ENCODE measurements around the gene SLC39A7. TPM values are rescaled to one million over a fixed set of nuclear protein-coding genes. Genes with fewer than 3 reads are reported as not detected.

SLC39A7 gene
- total RNA-seq, 1 experiment from 2014 or later = 128 TPM

DNA sequence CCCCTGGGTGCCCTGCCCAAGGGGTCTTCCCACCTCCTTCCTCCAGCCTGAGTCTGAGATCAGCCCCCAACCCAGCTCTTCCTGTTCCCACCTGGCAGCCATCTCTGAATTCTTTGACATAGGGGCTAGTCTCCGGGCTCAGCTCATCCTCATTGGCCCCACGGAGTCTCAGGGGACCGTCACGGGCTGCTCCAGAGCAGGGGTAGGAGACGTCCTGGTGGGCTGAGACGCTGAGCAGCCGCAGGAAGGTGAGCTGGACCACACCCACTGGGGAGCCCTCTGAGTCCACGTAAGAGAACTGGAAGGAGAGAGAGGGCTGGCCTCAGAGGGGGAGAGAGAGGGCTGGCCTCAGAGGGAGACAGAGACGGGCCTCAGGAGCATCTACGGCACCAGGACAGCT, 36.5 kb upstream of the SLC39A7 start:
- no peak overlapping the region for H3K27ac ChIP-seq (ENCODE audit: low read length)
- DNase-seq (no peak), ATAC-seq (no peak)
- H3K4me2 ChIP-seq (ENCODE audit: low read length) = no peak overlapping the region
- CTCF ChIA-PET = no interaction called here
- no TSS peak for BruUV-seq (replicated peaks)
- H3K79me2 ChIP-seq (ENCODE audit: low read length) = no peaks in the 10 kb centered on the region
- no peaks in the 10 kb centered on the region for H3K9me3 ChIP-seq (ENCODE audit: low read length)
- H3K9ac ChIP-seq (ENCODE audit: low read length) = no peak overlapping the region
- POLR2A ChIA-PET (ENCODE audit: unreplicated experiment) = no interaction called here
- H3K27me3 ChIP-seq (ENCODE audit: low read length) = no peaks in the 10 kb centered on the region
- H3K4me1 ChIP-seq (ENCODE audit: insufficient read depth, low read length) = peaks cover 18% of the 10 kb centered on the region
- intact Hi-C loops (cut with micrococcal nuclease) = loop anchor here (5.0 kb wide), 1 partner anchor 33 kb away; no protein-coding TSS in a partner anchor
- no peaks in the 10 kb centered on the region for H3F3A ChIP-seq (ENCODE audit: low read length, unreplicated experiment)
- no peaks in the 10 kb centered on the region for H3K9me2 ChIP-seq (replicated peaks; ENCODE audit: low read length)
- no peaks in the 10 kb centered on the region for H4K20me1 ChIP-seq (ENCODE audit: low read length)
- no peak overlapping the region for H2AFZ ChIP-seq (ENCODE audit: low read length)
- H3K4me3 ChIP-seq (ENCODE audit: low read length) = no peak overlapping the region
- TF ChIP-seq EZH2phosphoT487 (IDR thresholded peaks at IDR 0.05; ENCODE audit: borderline replicate concordance, low read length) = no peak
- TF ChIP-seq, protein P1, sequence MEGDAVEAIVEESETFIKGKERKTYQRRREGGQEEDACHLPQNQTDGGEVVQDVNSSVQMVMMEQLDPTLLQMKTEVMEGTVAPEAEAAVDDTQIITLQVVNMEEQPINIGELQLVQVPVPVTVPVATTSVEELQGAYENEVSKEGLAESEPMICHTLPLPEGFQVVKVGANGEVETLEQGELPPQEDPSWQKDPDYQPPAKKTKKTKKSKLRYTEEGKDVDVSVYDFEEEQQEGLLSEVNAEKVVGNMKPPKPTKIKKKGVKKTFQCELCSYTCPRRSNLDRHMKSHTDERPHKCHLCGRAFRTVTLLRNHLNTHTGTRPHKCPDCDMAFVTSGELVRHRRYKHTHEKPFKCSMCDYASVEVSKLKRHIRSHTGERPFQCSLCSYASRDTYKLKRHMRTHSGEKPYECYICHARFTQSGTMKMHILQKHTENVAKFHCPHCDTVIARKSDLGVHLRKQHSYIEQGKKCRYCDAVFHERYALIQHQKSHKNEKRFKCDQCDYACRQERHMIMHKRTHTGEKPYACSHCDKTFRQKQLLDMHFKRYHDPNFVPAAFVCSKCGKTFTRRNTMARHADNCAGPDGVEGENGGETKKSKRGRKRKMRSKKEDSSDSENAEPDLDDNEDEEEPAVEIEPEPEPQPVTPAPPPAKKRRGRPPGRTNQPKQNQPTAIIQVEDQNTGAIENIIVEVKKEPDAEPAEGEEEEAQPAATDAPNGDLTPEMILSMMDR (conservative IDR thresholded peaks at IDR 0.05; ENCODE audit: low read depth, low read length) = no peak
- TF ChIP-seq EZH2 (IDR thresholded peaks at IDR 0.05; ENCODE audit: low read length, unreplicated experiment) = no peak
- H3K36me3 ChIP-seq (ENCODE audit: low read depth, low read length) = no peaks in the 10 kb centered on the region

DNA sequence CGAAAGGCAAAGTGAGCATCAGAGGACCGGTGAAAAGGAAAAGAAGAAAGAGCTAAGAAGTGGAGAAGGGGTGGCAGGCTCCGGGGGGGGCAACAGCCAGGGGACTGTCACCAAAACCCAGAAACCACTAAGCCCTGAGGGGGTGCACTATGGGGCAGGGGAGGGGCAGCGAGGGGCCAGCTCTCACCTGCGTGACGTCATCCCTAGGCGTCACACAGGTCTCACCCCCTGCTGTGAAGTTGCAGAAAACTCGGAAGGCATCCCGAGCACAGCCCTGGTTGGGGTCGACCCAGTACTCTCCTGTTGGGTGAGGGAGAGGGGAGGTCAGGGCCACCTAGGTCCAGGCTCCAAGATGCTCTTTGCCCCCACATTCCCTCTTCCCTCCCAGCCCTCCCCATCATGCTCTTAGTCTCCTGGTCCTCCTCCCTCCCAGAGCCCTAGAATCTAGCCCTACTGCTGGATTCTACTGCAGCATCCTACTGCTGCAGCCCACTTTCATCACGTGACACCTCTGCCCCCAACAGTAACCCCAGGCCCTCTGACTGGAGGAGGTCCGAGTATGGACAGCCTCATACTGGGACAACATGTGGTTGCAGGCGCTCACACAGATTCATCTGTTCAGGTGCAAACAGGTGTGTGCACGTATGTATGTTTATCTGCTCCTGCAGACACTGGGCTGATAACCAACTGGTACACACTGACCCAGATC, 35.8 kb upstream of the SLC39A7 start:
- intact Hi-C loops (cut with micrococcal nuclease) = loop anchor here (5.0 kb wide), 1 partner anchor 32 kb away; no protein-coding TSS in a partner anchor
- ChIA-PET CTCF (no interaction called here), POLR2A (ENCODE audit: unreplicated experiment) (no interaction called here)
- Histone ChIP-seq H3F3A (ENCODE audit: low read length, unreplicated experiment) (no peaks in the 10 kb centered on the region), H3K9me3 (ENCODE audit: low read length) (no peaks in the 10 kb centered on the region), H3K9ac (ENCODE audit: low read length) (no peak overlapping the region), H2AFZ (ENCODE audit: low read length) (no peak overlapping the region), H3K4me3 (ENCODE audit: low read length) (no peak overlapping the region), H3K4me2 (ENCODE audit: low read length) (no peak overlapping the region), H3K9me2 (replicated peaks; ENCODE audit: low read length) (no peaks in the 10 kb centered on the region), H3K36me3 (ENCODE audit: low read depth, low read length) (no peaks in the 10 kb centered on the region), H3K27me3 (ENCODE audit: low read length) (no peaks in the 10 kb centered on the region), H3K79me2 (ENCODE audit: low read length) (no peaks in the 10 kb centered on the region), H3K27ac (ENCODE audit: low read length) (no peak overlapping the region), H3K4me1 (ENCODE audit: insufficient read depth, low read length) (peaks cover 18% of the 10 kb centered on the region), H4K20me1 (ENCODE audit: low read length) (no peaks in the 10 kb centered on the region)
- TF ChIP-seq EZH2phosphoT487 (IDR thresholded peaks at IDR 0.05; ENCODE audit: borderline replicate concordance, low read length) = no peak
- TF ChIP-seq, protein P1 (conservative IDR thresholded peaks at IDR 0.05; ENCODE audit: low read depth, low read length) = no peak
- no peak for TF ChIP-seq EZH2 (IDR thresholded peaks at IDR 0.05; ENCODE audit: low read length, unreplicated experiment)
- ATAC-seq (no peak), DNase-seq (no peak)
- BruUV-seq (replicated peaks) = no TSS peak

DNA sequence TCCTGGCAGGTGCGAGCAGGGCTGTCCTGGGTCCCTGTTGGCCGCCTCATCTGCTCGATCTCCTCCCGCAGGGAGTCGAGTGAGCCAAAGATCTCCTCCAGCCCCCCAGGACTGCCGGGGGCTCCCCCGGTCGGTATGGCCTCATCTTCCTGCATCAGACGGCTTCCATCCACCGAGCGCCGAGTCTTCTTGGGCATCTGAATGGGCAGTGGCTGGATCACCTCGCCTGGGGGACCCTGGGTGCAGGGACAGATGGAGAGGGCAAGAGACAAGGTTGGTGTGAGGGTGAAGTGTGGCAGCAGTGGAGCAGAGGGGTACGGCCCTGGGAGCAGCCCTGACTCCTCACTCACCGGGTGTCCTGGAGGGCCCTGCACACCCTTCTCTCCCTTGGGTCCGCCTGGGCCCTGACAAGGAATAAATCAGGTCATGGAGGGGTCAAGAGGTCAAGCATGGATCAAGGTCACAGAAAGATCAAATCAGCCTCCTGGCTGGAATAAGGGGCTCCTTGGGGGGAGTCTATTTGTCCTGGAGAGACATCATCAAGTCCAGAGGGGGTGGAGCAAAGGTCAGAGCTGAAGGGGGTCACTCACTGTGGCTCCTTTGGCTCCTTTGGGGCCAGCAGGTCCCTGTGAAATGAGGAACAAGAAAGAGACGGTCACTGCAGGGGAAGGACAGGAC, 34.9 kb upstream of the SLC39A7 start:
- Histone ChIP-seq H3K9me3 (ENCODE audit: low read length) (no peaks in the 10 kb centered on the region), H3K4me3 (ENCODE audit: low read length) (no peak overlapping the region), H3K9me2 (replicated peaks; ENCODE audit: low read length) (no peaks in the 10 kb centered on the region), H3K4me2 (ENCODE audit: low read length) (no peak overlapping the region), H3K27me3 (ENCODE audit: low read length) (no peaks in the 10 kb centered on the region), H3K4me1 (ENCODE audit: insufficient read depth, low read length) (peaks cover 14% of the 10 kb centered on the region), H2AFZ (ENCODE audit: low read length) (no peak overlapping the region), H3K36me3 (ENCODE audit: low read depth, low read length) (no peaks in the 10 kb centered on the region), H3K9ac (ENCODE audit: low read length) (no peak overlapping the region), H3K79me2 (ENCODE audit: low read length) (no peaks in the 10 kb centered on the region), H3F3A (ENCODE audit: low read length, unreplicated experiment) (no peaks in the 10 kb centered on the region), H3K27ac (ENCODE audit: low read length) (no peak overlapping the region), H4K20me1 (ENCODE audit: low read length) (no peaks in the 10 kb centered on the region)
- intact Hi-C loops (cut with micrococcal nuclease) = no loop called here
- no TSS peak for BruUV-seq (replicated peaks)
- DNase-seq (no peak), ATAC-seq (no peak)
- TF ChIP-seq EZH2 (IDR thresholded peaks at IDR 0.05; ENCODE audit: low read length, unreplicated experiment) (no peak), EZH2phosphoT487 (IDR thresholded peaks at IDR 0.05; ENCODE audit: borderline replicate concordance, low read length) (no peak)
- TF ChIP-seq, protein P1 (conservative IDR thresholded peaks at IDR 0.05; ENCODE audit: low read depth, low read length) = no peak
- ChIA-PET POLR2A (ENCODE audit: unreplicated experiment) (no interaction called here), CTCF (no interaction called here)
